Sigmoid colon (tissue), 7 donors: ENCODE data around the gene LAPTM5. TPM values are rescaled to one million over a fixed set of nuclear protein-coding genes. Genes with fewer than 3 reads are reported as not detected.

Experiments
- DNase-seq: peaks from one replicate; pipeline ENCODE4 v3.0.0-alpha.2; 2019
- H3K27ac ChIP-seq, 4 donors: fragments of 200-600 bp; sonication (generic); one replicate each; pipeline ENCODE4 v1.5.1; 2016 to 2019; ENCODE audit warnings: mild to moderate bottlenecking in 1 of 4
- H3K27me3 ChIP-seq, 3 donors: fragments of 200-600 bp; sonication (generic); one replicate each; pipeline ENCODE4 v1.5.1; 2019; ENCODE audit warnings: mild to moderate bottlenecking in 1 of 3
- H3K36me3 ChIP-seq, 4 donors: fragments of 200-600 bp; sonication (generic); one replicate each; pipeline ENCODE4 v1.5.1; 2016 to 2019
- H3K4me1 ChIP-seq, 4 donors: fragments of 200-600 bp; sonication (generic); one replicate each; pipeline ENCODE4 v1.5.1; 2017 to 2019
- H3K4me3 ChIP-seq, 4 donors: fragments of 200-600 bp; sonication (generic); one replicate each; pipeline ENCODE4 v1.5.1; 2017 to 2019; ENCODE audit warnings: mild to moderate bottlenecking in 2 of 4, moderate library complexity in 1 of 4
- H3K9me3 ChIP-seq, 4 donors: fragments of 200-600 bp in 3 of 4; sonication (generic) in 3 of 4; one replicate each; pipeline versions ENCODE4 v1.5.1 to v1.6.1; 2013 to 2019
- EP300 ChIP-seq, 4 donors: sonication (generic); formaldehyde crosslinking; IDR thresholded peaks; one replicate each; pipeline ENCODE4 v1.6.1; 2017; ENCODE audit warnings: antibody characterized with exemption in 4 of 4
- POLR2A ChIP-seq, 2 donors: fragments of 450-650 bp; IDR thresholded peaks; one replicate each; pipeline ENCODE4 v1.6.1; 2016; ENCODE audit warnings: antibody characterized with exemption in 2 of 2, mild to moderate bottlenecking in 2 of 2, moderate library complexity in 2 of 2
- POLR2AphosphoS5 ChIP-seq, 4 donors: sonication (generic); formaldehyde crosslinking; IDR thresholded peaks; one replicate each; pipeline ENCODE4 v1.6.1; 2017; ENCODE audit warnings: antibody characterized with exemption in 4 of 4
- WGBS, 2 donors: extraction: QIAGEN DNeasy Blood & Tissue Kit; methylation state at CpG; one replicate each; pipeline ENCODE4 v1.1.7; 2013; 5-methylcytosine and 5-hydroxymethylcytosine counted together
- intact Hi-C: fragments of 100-400 bp; cut with DNase I; formaldehyde crosslinking; loops from one replicate; pipeline ENCODE4 v1.15.1; 2023
- polyA plus RNA-seq, 3 donors: library from polyadenylated mRNA; stranded (reverse); fragments of 200-250 nt; gene quantifications; one replicate each; pipeline ENCODE4 v1.2.3, GENCODE V29; 2013
- total RNA-seq, 4 donors: library from RNA; depleted of rRNA; stranded (reverse); fragments of >200 nt; gene quantifications; one replicate each; pipeline ENCODE4 v1.1.0, GENCODE V29; 2016
- TF ChIP-seq, protein P1 (sequence below), 4 experiments: fragments of 450-650 bp in 3 of 4; fragments of 200-600 bp in 1 of 4; IDR thresholded peaks; one replicate each; pipeline ENCODE4 v1.5.1; 2016 to 2019; ENCODE audit warnings: antibody characterized with exemption in 4 of 4, mild to moderate bottlenecking in 3 of 4, moderate library complexity in 2 of 4
- donor health status: healthy with polysubstance abuse.
- donor health status: Bipolar disorder and iron deficiency.
- donor health status: healthy.

The LAPTM5 gene
- total and polyA plus RNA-seq, 7 donors, result 30.2 to 219 (median 47.4) TPM

DNA sequence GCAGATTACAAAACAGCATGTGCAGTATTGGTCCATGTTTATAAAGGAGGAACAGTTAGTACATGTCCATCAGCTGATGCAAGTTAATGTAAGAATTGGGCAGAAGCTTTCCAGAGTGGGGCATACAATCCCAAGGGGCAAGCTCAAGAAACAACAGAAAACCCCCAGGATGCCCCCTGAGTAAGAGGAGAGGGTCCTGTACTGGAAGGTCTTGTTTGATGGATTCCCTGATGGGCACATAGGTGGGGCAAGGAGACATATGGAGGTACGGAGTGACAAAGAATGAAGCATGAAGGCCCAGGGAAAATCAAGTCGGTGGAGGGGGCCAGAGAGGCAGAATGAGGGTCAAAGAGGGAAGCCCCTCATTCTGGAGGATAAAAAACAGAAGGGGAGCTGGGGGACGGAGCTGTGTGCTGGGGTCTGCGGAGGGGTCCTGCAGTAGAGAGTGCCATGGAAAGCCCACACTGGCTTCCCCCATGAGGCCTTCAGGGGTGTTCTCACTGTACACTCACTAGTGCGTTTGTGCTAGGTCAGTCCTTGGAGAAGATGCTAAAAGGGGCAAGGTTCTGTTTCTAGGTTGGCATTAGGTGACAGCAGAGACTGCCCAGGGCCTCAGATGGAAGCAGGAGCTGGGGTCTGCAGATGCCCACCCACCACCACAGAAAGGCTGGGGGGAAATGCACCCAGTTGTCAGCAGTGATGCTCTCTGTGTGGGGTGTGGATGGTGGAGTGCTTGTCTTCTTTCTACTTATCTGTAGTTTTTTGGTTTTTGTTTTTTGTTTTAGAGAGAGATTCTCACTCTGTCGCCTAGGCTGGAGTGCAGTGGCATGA lies 21.7 kb downstream of the LAPTM5 start:
- Histone ChIP-seq H3K4me3 (no peak overlapping the region), H3K27ac (no peak overlapping the region), H3K9me3 (no peaks in the 10 kb centered on the region), H3K4me1 (no peaks in the 10 kb centered on the region), H3K36me3 (no peaks in the 10 kb centered on the region), H3K27me3 (no peaks in the 10 kb centered on the region)
- 92 to 94% methylated on average over 6 of the region's 6 CpGs for WGBS, 2 donors
- intact Hi-C loops, result no loop called here
- TF ChIP-seq POLR2A (IDR thresholded peaks at IDR 0.05), result no peak
- no peak for TF ChIP-seq POLR2AphosphoS5 (IDR thresholded peaks at IDR 0.05)
- TF ChIP-seq, protein P1, sequence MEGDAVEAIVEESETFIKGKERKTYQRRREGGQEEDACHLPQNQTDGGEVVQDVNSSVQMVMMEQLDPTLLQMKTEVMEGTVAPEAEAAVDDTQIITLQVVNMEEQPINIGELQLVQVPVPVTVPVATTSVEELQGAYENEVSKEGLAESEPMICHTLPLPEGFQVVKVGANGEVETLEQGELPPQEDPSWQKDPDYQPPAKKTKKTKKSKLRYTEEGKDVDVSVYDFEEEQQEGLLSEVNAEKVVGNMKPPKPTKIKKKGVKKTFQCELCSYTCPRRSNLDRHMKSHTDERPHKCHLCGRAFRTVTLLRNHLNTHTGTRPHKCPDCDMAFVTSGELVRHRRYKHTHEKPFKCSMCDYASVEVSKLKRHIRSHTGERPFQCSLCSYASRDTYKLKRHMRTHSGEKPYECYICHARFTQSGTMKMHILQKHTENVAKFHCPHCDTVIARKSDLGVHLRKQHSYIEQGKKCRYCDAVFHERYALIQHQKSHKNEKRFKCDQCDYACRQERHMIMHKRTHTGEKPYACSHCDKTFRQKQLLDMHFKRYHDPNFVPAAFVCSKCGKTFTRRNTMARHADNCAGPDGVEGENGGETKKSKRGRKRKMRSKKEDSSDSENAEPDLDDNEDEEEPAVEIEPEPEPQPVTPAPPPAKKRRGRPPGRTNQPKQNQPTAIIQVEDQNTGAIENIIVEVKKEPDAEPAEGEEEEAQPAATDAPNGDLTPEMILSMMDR (IDR thresholded peaks at IDR 0.05), result no peak
- no peak for TF ChIP-seq EP300 (IDR thresholded peaks at IDR 0.05)
- DNase-seq, result no peak

DNA sequence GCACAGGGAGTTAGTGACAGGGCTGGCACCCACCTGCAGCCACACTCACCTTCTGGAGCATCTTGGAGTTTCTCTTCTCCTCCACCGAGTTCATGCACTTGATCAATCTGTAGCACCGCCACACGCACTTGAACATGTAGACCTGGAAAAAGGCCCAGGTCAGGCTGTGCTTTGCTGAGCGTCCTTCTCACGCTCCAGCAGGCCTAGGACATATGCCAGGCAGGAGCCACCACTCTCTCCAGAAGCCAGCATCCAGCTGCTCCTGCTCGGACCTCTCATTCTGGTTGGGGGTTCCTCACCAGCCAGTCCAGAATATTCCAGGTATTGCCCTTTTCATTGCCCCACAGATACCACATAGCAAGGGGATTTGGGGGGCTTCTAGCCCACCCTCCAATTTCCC lies 22.4 kb downstream of the LAPTM5 start:
- no peaks in the 10 kb centered on the region for H3K9me3 ChIP-seq
- no peak overlapping the region for H3K27ac ChIP-seq
- no peak for TF ChIP-seq EP300 (IDR thresholded peaks at IDR 0.05)
- TF ChIP-seq POLR2AphosphoS5 (IDR thresholded peaks at IDR 0.05), result no peak
- no peak for TF ChIP-seq POLR2A (IDR thresholded peaks at IDR 0.05)
- TF ChIP-seq, protein P1 (IDR thresholded peaks at IDR 0.05), result no peak
- intact Hi-C loops, result no loop called here
- no peak for DNase-seq
- WGBS, 2 donors, result 89 to 91% methylated on average over 6 of the region's 6 CpGs
- H3K4me1 ChIP-seq, result no peaks in the 10 kb centered on the region
- H3K4me3 ChIP-seq, result no peak overlapping the region
- H3K36me3 ChIP-seq, result no peaks in the 10 kb centered on the region
- no peaks in the 10 kb centered on the region for H3K27me3 ChIP-seq

DNA sequence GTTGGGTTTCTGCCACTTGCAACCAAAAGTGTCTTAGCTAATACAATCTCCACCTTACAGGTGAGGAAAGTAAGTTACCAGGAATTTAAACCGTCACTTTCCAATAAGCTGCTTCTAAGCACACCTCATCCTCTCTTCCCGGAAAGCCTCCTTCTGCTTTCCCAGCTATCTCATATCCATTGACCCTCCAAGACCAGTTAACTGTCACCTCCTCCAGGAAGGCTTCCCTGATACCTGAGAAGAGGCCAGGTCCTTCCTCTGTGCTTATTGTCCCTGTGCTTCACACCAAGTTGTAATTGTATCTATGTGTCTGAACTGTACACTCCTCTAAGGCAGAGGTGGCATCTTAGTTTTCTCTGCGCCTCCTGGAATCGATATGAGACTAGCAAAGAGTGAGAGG lies 23.0 kb downstream of the LAPTM5 start:
- Histone ChIP-seq H3K36me3 (no peaks in the 10 kb centered on the region), H3K27me3 (no peaks in the 10 kb centered on the region), H3K27ac (no peak overlapping the region), H3K9me3 (no peaks in the 10 kb centered on the region), H3K4me1 (no peaks in the 10 kb centered on the region), H3K4me3 (no peak overlapping the region)
- 96% methylated on average over 4 of the region's 4 CpGs for WGBS, 2 donors
- TF ChIP-seq EP300 (IDR thresholded peaks at IDR 0.05) (no peak), POLR2AphosphoS5 (IDR thresholded peaks at IDR 0.05) (no peak), POLR2A (IDR thresholded peaks at IDR 0.05) (no peak)
- DNase-seq, result no peak
- intact Hi-C loops, result no loop called here

DNA sequence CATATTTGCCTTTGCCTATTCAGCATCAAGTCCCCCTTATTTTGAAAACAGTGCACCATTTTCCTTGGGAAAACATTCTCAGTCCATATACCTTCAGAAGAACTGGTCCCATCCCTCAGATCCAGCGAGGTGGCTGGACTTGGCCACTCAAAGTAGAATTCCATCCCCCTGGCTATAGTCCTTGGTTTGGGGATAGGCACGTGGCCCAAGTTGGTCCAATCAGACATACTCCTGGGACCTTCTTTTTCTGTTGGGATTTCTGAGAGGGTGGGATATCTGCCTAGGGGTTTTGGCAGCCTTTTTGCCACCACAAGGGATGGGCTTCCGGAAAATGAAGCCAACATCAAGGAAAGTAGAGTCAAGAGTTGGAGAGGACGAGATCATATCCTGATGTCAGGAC lies 23.5 kb downstream of the LAPTM5 start:
- TF ChIP-seq EP300 (IDR thresholded peaks at IDR 0.05), result no peak
- no peak for TF ChIP-seq POLR2A (IDR thresholded peaks at IDR 0.05)
- TF ChIP-seq, protein P1 (IDR thresholded peaks at IDR 0.05), result no peak
- DNase-seq, result no peak
- Histone ChIP-seq H3K4me1 (no peaks in the 10 kb centered on the region), H3K4me3 (no peak overlapping the region), H3K36me3 (no peaks in the 10 kb centered on the region), H3K27me3 (no peaks in the 10 kb centered on the region), H3K9me3 (no peaks in the 10 kb centered on the region), H3K27ac (no peak overlapping the region)
- 93 to 94% methylated on average over 4 of the region's 4 CpGs for WGBS, 2 donors
- intact Hi-C loops, result no loop called here

DNA sequence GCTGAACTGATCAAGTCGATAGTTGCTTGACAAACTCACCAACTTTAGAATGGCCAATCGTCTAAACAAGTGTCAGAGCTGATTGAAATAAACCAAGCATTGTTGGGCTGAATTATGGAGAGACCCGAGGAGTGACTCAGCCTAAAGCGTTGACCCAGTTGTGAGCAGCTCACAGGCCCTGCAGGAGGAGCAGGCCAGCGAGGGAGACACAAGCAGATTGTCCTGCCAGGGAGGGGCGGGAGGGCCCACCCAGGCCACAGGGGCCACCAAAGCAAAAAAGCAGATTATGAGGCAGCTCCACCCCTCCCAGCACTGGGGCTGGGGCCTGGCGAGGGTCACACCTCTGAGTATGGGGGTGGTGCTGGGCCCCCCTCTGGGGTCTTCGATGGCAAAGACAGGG lies 24.1 kb downstream of the LAPTM5 start:
- Histone ChIP-seq H3K9me3 (no peaks in the 10 kb centered on the region), H3K36me3 (no peaks in the 10 kb centered on the region), H3K4me3 (no peak overlapping the region), H3K27me3 (no peaks in the 10 kb centered on the region), H3K4me1 (no peaks in the 10 kb centered on the region), H3K27ac (no peak overlapping the region)
- 85 to 86% methylated on average over 8 of the region's 8 CpGs for WGBS, 2 donors
- no peak for DNase-seq
- no peak for TF ChIP-seq POLR2A (IDR thresholded peaks at IDR 0.05)
- intact Hi-C loops, result no loop called here
